ENCODE results near the gene JMJD4.

The JMJD4 gene

DNA sequence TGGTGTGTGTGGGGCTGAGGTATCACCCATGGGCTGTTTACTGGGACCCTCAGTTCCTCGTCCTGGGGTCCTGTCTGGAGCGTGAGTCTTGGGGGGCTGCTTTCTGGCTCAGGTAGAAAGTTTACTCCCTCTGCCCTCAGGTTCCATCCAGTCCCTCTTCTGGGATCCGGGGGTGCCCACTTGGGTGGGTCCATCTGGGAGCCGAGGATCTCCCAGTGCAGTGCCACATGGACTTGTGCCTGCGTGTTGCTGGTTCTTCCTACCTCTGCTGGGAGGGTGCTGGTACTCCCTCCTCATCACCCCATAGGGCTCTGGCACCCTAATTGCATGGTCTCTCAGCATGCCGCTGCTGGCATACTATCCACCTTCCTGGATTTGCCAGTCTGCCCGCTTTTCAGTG is 14.1 kb upstream of the JMJD4 start:
- DNase-seq, result no peak

DNA sequence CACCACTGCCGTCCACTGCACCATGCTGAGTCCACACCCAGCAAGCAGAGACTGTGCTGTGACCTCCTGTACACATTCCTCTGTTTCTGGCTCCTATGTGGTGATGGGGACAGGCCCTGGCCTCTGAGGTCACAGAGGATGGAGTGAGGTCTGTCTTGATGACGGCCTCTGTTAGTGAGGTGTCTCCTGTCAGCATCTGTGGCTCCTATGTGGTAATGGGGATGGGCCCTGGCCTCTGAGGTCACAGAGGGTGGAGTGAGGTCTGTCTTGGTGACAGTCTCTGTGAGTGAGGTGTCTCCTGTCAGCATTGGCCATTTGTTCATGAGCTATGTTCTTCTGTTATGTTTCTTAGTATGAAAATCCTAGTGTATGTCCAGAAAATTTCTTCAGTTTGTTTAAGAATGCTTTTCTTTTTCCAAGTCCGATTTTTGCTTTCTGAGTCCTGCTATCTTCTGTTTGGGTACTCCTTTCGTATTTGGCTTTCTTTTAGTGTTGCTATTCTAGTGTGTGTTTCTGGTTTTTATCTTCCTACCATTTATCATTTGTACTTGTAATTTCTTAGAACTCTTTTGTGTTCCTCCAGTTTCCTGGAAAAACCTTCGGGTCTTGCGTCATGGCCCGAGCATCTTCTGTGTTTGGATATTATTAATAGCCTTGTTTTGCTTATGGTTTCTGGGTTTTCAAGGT is 13.5 kb upstream of the JMJD4 start:
- DNase-seq, result peak; percentile 55

DNA sequence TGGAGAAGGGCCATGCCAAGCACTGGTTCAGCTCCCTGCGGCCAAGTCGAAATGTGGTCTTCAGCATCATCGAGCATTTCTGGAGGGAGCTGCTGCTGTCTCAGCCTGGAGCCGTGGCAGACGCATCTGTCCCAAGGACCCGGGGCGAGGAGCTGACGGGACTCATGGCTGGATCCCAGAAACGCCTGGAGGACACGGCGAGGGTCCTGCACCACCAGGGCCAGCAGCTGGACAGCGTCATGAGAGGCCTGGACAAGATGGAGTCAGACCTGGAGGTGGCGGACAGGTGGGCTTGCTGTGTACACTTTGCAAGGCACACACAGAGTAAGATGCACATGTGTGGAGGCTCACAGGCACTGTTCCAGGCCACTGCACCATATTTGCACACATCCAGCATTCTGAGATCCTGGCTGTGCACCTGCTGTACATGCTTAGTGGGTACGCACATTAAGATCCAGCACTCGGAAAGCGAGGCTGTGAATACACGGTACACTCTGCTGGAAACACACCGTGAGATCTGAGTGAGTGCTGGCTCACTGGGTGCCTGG is 12.9 kb upstream of the JMJD4 start:
- no peak for DNase-seq

DNA sequence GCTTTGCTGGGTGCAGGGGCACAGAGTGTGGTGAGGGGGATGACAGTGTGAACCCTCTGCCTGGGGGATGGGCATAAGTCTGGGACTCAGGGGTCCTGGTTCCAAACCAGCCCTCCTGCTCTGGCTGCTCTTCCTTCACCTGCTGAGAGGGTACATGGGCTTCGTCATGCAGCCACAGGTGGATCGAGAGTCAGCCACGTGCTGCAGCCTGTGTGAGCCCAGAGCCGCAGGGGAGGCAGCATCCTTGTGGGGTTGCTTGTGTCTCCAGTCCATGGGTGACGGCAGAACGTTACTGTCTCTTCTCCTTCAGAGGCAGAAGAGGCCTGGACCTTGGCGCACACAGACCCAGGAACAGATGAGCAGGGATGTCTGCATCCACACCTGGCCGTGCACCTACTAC is 12.3 kb upstream of the JMJD4 start:
- no peak for DNase-seq

DNA sequence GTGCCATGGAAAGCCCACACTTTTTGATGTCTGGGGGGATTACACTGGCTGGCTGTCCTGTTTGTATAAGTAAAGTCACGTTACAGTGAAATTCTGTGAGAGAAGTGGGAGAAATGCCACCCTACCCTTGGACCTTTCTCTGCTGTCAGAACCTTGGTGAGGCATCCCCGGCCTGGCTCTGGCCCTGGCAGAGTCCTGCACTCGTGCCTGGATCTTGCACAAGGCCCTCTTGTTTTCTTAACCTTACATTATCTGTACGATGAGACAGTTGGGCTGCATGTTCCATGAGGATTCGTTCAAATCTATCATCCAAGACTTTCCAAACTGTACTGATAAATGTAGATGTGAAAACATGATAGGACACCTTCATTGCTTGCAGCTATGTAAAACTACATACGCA is 11.6 kb upstream of the JMJD4 start:
- no peak for DNase-seq

DNA sequence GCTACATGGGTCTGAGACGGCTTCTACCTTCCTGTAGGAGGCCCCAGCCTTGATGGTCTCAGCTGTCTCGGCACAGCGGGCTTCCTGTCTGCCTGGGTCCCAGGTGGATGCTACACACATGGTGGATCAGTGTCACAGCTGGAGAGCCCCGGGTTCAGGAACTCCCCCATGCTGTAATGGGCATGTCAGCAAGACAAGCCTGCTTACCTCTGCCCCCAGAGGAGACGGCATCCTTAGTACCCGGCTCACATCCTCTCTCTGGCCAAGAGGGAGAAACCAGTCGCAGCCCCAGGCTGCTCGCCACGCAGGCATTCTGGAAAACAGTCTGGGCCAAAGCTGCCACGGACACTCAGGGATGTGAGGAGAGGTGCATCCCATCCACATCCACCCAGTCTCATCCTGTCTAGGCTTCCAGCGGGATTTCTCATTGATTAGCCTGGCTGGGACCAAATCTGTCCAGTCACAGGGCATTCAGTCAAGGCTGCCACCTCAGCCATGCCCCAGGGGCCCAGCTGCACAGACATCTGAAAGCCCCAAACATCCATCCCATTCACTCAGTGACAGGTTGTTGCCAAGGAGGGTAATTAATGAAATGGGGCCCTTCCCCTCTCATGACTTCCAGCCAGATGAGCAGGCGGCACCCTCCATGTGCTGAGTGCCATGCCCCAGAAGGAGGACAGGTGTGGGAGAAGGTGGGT is 10.6 kb upstream of the JMJD4 start:
- DNase-seq, result no peak

DNA sequence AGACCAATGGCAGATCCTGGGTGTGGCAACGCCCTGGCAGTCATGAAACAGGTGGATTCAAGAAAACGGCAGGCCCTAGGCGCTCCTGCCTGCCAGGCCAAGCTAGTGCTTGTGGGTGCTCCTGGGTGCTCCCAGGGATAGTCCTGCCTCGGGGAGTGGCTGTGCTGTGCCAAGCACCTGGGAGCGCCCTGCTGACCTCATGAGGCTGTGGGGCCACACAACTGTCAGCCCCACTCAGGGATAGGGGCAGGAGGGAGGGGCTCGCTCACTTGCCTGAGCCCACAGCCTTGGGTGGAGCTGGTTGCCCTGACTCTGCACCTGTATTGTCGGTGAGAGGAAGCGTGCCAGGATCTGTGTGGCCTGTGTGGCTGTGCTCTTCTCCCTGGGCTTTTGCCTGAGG is 9.6 kb upstream of the JMJD4 start:
- no peak for DNase-seq

DNA sequence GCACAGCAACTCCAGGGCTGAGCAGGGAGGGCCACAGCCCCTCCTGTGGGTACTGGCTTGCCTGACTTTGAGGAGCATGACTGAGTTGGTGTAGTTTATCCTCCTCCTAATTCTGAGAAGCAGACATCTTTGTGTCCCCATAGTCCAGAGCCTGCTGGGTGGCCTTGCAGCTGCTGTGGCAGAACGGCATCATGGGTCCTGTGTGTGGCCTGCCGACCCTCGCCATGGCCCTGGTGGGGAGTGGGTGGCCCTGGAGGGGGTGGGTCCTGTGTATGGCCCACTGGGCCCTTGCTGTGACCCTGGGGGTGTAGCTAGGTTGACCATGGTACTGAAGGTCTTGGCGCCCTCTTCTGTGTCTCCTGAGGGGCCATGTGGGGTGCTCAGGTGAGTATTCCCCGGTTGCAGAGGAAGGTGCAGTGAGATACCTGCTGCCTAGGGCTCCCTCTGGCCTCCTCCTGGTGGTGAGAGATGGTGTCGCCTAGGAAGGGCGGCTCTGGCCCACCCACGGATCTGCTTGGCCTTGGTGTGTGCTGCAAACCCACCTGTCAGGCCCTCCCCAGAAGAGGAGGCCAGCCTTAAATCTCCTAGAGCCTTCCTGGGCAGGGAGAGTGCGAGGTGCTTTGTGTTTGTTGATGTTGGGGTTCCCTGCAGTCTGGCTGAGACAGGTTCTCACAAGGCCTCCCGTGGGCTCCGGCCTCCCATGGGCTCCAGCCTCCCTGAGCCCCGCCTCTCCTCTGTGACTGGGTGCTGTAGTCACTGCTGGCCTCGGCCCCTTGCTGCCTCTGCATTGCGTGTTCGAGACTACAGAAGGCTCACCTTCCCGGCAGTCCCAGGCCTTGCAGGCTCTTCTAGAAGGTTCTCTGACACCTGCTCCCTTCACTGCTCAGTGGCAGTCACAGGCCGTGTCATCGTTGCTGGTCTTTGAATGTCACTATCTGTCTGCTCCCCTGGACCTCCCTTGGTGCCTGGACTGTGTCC is 7.9 kb upstream of the JMJD4 start:
- no peak for DNase-seq

DNA sequence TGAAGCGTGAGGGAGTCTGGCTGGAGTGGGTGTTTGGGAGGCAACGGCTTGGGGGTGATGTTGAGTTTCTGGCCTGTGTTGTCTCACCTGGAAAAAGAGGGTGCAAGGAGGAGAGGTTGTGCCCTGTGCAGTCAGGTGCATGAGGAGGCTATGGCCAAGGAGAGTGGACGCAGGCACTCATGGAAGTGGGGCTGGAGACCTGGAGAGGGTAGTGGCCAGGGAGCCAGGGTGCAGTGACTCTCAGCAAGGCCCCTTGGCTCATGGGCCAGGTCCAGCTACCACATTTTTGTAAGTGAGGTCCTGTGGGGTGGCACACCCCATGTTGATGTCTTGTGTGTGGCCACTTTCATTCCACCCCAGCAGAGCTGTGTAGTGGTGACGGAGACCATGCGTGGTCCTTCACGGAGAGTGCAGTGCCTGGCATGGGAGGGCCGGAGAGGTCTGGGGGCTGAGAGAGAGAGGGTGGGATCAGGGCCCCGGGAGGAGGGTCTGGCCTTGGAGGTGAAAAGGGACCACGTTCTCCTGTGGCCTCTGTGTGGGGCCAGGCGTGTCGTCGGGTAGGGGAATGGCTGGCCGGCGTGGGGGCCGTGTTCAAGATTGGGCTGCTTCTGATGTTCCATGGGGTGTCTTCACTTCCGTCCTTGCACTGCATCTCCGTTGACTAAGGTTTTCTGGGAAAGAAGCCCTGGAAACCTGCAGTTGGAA is 6.2 kb upstream of the JMJD4 start:
- DNase-seq, result no peak

DNA sequence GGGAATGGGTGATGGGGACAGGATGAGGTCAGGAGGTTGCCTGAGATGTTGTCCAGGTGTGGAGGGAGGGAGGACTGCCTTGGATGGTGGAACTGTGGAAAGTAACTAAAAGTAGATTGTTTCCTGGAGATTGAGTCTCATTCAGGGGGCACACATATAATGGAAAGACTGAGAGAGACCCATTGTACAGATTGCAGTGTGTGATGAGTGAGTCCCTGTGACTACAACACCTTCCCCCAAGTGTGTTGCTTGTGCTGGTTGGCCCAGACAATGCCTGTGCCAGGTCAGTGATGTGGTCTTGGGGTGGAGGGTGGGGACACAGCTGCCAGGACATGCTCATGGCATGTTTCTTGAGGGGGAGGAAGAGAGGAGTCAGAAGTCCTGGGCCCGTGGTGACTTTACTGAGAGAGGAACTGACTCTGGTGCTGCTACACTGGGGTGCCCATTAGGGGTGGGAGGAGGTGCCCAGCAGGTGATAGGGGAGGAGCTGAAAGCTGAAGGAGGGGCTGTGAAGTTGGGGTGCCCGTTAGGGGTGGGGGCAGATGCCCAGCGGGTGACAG is 5.4 kb upstream of the JMJD4 start:
- no peak for DNase-seq

DNA sequence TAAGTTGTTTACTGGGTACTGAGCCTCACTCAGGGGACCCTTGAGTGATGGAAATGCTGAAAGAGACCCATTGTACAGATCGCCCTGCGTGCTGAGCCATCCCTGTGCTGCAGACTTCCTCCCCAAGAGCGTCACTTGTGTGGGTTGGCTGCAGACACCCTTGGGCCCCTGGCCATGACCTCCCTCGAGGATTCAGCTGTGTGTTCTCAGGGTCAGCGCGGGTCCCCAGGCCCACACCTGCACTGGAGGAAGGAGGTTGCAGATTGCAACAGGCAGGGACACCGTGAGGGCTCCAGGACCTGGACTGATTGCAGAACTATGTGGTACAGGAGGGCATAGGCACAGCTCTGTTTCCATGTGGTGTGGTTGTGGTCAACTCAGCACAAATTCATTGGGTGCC is 4.5 kb upstream of the JMJD4 start:
- DNase-seq, result no peak

DNA sequence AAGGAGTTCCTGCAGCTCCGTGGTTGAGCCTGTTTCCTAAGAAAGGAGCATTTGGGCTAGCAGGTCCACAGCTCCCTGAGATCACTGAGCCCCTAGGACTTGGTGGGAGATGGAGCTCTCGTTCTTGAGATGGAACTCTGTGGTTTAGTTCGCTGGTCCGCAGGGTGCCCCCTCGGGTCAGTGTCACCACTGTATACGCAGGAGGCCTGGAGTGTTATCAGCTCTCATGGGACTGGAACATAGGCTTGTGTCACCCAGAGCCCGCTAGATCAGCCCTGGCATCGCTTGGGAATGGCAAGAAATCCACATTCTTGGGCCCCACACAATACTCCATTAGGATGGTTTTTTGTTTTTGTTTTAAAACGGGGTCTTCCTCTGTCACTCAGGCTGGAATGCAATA is 3.7 kb upstream of the JMJD4 start:
- no peak for DNase-seq

DNA sequence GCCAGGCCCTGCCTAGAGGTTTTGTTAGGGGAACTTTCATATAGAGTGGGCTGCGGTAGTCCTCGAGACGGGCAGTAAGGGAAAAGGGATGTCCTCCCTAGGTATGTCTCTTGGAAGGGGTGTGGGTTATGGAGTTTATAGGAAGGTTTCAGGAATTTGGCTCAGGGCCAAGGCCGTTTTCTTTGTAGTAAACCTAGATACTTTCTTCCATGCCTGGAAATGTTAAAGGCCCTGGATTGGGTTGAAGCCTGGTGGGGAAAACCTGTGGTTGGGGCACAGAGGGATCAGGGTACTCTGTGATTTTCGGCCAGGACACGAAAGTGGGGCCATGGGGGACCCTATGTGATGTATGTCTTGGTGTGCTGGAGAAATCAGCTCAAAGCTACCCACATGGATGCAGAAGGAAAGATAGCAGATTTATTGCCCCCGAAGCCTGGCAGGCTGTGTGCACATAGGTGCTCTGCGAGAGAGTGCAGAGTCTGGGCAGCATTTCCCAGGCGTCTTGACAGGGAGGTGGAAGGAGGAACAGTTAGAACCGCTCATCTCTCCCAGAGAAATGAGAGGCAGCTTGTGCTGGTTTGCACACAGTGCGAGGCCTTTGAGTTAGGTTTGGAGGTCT is 1.8 kb upstream of the JMJD4 start:
- no peak for DNase-seq

DNA sequence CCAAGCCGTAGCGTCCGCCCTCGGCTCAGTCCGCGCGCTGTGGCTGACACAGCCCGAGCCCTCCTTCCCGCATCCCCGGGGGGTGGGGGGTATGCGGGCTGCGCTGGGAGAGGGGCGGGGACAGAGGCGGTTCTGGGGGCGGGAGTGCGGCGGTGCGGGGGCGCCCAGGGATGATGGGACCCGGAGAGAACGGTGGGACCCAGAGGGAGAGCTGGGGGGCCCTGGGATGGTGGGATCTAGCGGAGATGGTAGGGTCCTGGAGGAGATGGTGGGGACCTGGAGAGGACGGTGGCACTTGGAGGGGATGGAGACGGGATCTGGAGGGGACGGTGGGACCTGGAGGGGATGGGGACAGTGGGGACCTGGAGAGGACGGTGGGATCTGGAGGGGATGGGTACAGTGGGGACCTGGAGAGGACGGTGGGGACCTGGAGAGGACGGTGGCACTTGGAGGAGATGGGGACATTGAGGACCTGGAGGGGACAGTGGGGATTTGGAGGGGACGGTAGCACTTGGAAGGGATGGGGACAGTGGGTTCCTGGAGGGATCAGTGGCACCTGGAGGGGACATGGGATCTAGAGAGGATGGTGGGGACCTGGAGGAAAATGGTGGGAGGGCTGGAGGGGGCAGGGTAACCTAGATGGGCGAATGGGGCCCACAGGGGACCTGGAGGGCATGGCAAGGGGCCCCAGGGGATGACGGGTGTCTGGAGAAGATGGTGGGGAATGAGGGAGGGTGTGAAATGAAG is 610 bp upstream of the JMJD4 start:
- no peak for DNase-seq

DNA sequence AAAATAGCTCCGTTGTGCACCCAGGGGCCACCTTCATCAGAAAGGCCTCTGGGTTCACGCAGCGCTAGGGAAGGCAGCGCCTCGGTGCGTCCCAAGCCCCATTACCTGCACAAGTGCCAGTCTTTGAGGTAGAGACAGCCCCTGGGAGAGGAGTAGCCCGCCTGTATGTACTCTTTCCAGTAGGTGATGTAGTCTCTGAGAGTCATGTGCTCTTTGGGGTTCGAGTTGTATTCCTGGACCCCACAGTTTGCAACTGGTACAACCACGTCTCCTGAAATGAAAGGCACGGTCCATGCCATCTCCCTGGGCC is 601 bp downstream of the JMJD4 start:
- DNase-seq, result no peak

DNA sequence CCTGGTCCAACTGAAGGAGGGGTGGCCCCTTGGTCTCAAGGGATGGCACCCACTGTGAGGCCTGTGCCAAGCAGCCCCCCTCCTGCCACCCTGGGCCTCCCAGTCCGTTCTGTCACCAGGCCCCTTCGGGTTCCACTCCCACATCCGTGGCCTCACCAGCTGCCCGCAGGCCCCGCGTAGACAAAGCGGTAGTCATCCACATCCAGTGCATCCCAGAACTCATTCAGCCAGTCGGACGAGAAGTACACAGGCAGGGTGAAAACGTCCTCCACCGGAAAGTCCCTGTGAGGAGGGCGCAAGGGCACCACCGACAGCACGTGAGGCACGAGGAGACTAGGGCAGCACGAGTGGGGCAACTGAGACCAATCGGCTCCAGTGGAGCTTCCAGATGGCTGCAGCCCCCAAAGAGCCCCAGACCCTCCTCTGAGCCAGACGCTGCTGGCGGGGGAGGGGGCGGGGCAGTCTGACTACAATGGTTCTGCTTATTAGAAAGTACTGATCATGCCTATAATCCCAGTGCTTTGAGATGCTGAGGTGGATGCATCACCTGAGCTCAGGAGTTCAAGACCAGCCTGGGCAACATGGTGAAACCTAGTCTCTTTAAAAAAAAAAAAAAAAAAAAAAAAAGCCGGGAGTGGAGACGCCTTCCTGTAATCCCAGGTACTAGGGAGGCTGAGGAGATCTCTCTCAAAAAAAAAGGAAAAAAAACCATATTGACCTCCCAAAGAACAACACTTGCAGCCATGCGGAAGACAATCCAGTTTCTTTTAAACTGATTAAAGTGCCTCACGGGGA is 1.2 kb downstream of the JMJD4 start:
- DNase-seq, result no peak

DNA sequence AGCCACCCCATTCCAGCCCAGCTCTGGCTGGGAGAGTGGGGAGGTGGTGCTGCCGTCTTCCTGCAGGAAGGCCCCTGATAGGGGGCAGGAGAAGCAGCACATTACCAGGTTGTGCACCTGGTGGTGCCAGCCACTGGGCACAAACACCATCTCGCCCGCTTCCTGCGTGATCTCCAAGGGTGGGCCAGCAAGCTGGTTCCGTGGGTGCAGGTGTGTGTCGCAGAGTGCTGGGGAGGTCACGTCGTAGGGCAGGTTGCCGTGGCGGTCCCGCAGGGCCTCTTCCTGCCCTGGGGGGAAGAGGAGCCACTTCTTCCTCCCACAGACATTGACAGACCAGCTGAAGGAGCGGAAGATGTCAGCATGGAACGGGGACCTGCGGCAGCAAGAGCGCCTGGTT is 1.8 kb downstream of the JMJD4 start:
- no peak for DNase-seq

DNA sequence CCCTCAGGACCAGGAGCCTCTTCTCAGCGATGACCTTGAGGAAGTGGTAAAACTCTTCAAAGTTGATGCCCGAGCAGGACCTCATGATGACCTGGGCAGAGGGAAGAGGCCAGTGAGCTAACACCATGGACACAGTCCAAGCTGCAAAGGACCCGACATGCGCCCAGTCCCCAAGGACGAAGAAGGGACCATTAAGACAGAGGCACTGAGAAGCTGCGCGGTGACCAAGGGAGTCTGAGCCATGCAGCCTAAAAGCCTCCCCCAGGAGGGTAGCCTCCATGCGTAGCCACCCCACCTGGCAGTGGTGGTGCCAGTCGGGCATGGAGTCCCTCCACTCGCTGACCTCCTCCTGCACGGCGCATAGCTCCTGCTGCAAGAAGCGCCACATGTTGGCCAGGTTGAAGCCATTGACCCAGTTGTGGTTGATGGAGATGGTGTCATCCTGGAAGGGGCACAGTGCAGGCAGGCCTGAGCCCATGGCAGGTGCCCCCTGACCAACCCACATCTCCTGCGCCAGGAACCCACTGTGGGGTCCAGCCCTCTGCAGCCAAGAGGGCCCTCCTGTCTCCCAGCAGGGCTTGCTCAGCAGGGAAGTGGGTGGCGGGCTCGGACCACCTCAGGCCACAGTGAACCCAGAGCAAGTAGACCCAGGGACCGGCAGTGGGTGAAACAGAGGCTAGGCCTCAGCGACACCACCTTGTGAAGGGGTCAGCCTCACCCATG is 2.4 kb downstream of the JMJD4 start:
- no peak for DNase-seq

DNA sequence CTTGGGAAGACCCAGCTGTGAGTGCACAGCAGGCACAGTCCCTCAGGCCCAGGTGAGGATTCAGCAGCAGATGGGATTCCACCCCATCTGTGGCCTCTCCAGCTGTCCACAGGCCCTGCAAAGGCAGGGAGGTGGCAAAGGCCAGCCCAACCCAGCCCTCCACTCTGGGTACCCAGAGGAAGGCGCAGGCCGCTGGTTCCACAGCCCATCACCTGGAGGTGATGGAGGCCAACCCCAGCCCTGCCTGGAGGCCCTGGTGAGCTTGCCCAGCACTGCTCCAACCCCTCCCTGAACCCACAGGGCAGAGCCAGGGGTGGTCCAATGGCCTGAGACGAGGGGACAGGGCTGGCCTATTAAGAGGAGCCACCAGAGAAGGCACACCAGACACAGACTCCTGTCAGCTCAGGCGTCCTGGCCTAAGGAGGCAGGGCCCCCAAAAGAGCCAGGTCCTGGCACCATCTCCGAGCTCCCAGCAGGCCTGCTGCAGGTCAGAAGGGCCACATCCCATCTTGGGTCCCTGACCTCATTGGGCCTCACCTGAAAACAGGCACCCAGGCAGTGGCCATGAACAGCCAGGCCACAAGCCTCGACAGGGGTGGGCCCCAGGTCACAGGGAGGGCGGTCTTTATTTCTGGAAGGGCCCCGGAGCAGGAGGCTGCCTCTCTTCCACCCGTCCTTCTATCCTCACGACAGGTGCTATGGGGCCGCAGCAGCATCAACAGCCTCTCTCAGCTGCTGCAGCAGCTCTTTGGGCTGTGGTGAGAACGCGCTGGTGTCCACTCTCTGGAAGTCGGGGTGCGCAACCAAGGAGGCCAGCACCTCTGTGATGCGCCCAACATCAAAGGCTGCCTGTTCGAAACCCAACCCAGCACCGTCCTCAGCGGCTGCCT is 3.2 kb downstream of the JMJD4 start:
- DNase-seq, result no peak

Data from CD4-positive, alpha-beta T cell treated with Interleukin-21 for 1 hour (primary cell).